Right lobe of liver (tissue), 4 donors: ENCODE measurements around the gene VAV3.

Experiments used
- CTCF ChIP-seq, 4 donors: fragments of 200-600 bp in 3 of 4; fragments of 450-650 bp in 1 of 4; IDR thresholded peaks; one replicate each; pipeline versions ENCODE4 v1.5.1 to v1.8.0; 2016 to 2022; ENCODE audit warnings: antibody characterized with exemption in 4 of 4, mild to moderate bottlenecking in 2 of 4
- POLR2A ChIP-seq: fragments of 450-650 bp; IDR thresholded peaks from one replicate; pipeline ENCODE4 v1.6.1; 2017; ENCODE audit warnings: antibody characterized with exemption, mild to moderate bottlenecking
- donor health status: DM: no; HTN: no; CAD: no.
- donor health status: DM: no; HTN: no; CAD: no.
- donor health status: DM: no; HTN: yes; CAD: no.

- no peak for TF ChIP-seq CTCF (IDR thresholded peaks at IDR 0.05)
- TF ChIP-seq POLR2A = no peak
Measured at GRCh38 chr1:107766533-107766932, 198.4 kb downstream of the VAV3 start.
